ENCODE data around the gene MRPS34.

MRPS34 gene

GRCh38 chr16:1780677-1781072 lies 7.7 kb upstream of the MRPS34 start:
- no peak for DNase-seq

- no peak for DNase-seq
These were observed 7.1 kb upstream of the MRPS34 start for GRCh38 chr16:1779741-1780676.

GRCh38 chr16:1779234-1779701 lies 6.3 kb upstream of the MRPS34 start:
- no peak for DNase-seq

- no peak for DNase-seq
These were observed 5.6 kb upstream of the MRPS34 start for GRCh38 chr16:1778200-1779179.

- DNase-seq = no peak
These were observed 4.7 kb upstream of the MRPS34 start for GRCh38 chr16:1777375-1778199.

GRCh38 chr16:1776991-1777374 lies 4.0 kb upstream of the MRPS34 start:
- DNase-seq = no peak

GRCh38 chr16:1776672-1776955 lies 3.7 kb upstream of the MRPS34 start:
- DNase-seq = no peak

GRCh38 chr16:1775846-1776671 lies 3.1 kb upstream of the MRPS34 start:
- DNase-seq = no peak

- DNase-seq = no peak
These were observed 2.3 kb upstream of the MRPS34 start for GRCh38 chr16:1775006-1775845.

- DNase-seq = no peak
These were observed 1.5 kb upstream of the MRPS34 start for GRCh38 chr16:1774448-1774780.

GRCh38 chr16:1773703-1774447 lies 941 bp upstream of the MRPS34 start:
- DNase-seq = no peak

GRCh38 chr16:1772362-1772907 lies 499 bp downstream of the MRPS34 start, which contains the start of gene EME2:
TSS of gene EME2 (plus strand) at chr16:1772810. CDS start at chr16:1773228, 418 bp downstream.
- DNase-seq = peak; percentile 19

GRCh38 chr16:1771864-1772361 lies 1.0 kb downstream of the MRPS34 start:
- DNase-seq = no peak

- peak; percentile 57 for DNase-seq
These were observed 1.6 kb downstream of the MRPS34 start, which contains the start of gene NME3 for GRCh38 chr16:1771188-1771863. TSS of gene NME3 (minus strand) at chr16:1771543. CDS start at chr16:1771534, 9 bp downstream.

- DNase-seq = peak; percentile 85
These were observed 2.4 kb downstream of the MRPS34 start for GRCh38 chr16:1770328-1771187.

- no peak for DNase-seq
These were observed 3.3 kb downstream of the MRPS34 start for GRCh38 chr16:1769402-1770300.

Measured in NCI-H226 (cell line).